ENCODE data around the gene SFXN3.
A peak's percentile ranks its signal among the peaks of the same experiment; 100 is the strongest.

SFXN3 gene

DNA sequence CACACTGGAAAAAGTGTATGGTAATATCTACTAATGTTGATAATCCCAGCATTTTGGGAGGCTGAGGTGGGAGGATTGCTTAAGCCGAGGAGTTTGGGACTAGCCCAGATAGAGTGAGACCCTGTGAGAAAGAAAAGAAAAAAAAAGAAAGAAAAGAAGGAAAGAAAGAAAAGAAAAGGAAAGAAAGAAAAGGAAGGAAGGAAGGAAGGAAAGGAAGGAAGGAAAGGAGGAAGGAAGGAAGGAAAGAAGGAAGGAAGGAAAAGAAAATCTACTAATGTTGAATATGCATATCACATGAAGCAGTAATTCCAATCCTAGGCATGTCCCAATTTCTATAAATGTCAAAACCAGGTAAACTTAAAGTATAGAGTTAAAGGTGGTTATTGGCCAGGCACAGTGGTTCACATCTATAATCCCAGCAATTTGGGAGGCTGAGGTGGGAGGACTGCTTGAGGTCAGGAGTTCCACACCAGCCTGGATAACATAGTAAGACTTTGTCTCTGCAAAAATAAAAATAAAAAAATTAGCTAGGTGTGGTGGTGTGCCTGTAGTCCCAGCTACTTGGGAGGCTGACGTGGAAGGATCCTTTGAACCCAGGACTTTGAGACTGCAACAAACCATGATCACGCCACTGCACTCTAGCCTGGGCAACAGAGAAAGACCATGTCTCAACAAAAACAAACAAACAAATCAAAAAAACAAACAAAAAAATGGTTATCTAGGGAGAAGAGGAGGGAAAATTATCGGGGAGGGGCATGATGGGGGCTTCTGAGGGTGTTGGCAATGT, 25.5 kb downstream of the SFXN3 start:
- TF ChIP-seq, protein P1, sequence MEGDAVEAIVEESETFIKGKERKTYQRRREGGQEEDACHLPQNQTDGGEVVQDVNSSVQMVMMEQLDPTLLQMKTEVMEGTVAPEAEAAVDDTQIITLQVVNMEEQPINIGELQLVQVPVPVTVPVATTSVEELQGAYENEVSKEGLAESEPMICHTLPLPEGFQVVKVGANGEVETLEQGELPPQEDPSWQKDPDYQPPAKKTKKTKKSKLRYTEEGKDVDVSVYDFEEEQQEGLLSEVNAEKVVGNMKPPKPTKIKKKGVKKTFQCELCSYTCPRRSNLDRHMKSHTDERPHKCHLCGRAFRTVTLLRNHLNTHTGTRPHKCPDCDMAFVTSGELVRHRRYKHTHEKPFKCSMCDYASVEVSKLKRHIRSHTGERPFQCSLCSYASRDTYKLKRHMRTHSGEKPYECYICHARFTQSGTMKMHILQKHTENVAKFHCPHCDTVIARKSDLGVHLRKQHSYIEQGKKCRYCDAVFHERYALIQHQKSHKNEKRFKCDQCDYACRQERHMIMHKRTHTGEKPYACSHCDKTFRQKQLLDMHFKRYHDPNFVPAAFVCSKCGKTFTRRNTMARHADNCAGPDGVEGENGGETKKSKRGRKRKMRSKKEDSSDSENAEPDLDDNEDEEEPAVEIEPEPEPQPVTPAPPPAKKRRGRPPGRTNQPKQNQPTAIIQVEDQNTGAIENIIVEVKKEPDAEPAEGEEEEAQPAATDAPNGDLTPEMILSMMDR (IDR thresholded peaks at IDR 0.05; ENCODE audit: low read depth, low read length) = no peak
- no peak for DNase-seq (ENCODE audit: extremely low read depth, low read depth)

DNA sequence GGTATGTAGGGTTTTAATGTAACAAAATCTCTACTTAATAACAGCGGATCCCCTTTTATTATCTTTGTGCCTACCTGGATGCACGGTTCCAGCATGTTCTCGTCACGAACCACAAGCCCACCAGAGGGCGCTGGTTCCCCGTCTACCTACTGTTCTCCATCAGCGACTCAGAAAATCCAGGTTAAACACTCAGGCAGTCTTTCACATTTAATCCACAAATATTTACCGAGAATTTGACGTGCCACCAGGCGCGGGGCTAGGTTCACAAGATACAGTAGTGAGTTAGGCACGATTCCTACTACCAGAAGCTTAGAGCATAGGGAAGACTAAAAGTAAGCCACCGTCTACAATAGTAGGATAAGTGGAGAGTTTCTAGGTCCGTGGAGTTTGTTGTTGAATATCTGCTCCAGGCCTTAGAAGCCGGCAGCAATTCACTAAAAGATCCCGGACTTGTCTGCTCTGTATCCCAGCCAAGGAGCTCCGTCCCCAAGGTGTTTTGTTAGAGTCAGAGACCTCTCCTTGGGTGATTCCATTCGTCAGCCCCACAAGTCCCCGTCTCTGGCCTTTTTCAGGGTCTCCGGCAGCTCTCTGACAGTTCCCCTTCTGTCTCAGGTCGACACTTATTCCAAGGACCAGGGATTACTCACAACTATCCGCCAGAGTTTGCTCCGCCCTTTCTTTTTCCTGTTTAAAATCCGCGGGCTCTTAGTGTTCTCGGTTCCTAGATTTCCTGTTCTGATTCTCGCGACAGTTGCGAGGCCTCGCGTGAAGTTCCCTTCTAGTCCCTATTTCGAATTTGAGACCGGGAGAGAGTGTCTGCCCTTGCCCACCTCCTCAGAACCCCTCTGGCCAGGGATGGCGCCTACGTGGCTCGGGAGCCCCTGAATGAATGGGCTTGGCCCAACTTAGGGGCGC, 29.3 kb downstream of the SFXN3 start:
- TF ChIP-seq, protein P1 (IDR thresholded peaks at IDR 0.05; ENCODE audit: low read depth, low read length) = peak; percentile 92
- peak; percentile 86 for DNase-seq (ENCODE audit: extremely low read depth, low read depth)

GRCh38 chr10:101060951-101061623, 30.1 kb downstream of the SFXN3 start:
- DNase-seq (ENCODE audit: extremely low read depth, low read depth) = peak; percentile 90
- TF ChIP-seq, protein P1 (IDR thresholded peaks at IDR 0.05; ENCODE audit: low read depth, low read length) = no peak

DNA sequence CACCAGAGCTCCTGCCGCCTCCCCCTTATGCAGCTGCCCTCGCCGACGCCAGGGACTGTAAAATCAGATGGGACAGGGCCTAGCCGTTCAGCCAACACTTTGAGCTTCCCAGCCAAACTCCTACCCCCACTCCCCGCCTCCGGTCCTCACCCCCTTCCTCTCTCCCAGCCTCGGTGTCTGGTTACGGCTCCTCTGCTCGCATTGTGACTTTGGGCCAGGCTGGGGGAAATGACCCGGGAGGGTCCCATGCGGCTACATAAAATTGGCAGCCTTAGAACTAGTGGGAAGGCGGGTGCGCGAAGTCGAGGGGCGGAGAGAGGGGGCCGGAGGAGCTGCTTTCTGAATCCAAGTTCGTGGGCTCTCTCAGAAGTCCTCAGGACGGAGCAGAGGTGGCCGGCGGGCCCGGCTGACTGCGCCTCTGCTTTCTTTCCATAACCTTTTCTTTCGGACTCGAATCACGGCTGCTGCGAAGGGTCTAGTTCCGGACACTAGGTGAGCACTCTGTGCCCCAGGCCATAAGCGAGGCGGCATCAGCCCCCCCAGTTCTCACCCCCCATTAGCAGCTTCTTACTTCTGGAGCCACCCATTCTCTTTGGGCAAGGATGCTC, 30.7 kb downstream of the SFXN3 start, which contains the start of gene KAZALD1:
TSS of gene KAZALD1 (plus strand) at position 366 of the 608 bp plus-strand sequence. CDS start 604 bp downstream, outside the sequence.
- peak; percentile 73 for DNase-seq (ENCODE audit: extremely low read depth, low read depth)
- TF ChIP-seq, protein P1 (IDR thresholded peaks at IDR 0.05; ENCODE audit: low read depth, low read length) = no peak

DNA sequence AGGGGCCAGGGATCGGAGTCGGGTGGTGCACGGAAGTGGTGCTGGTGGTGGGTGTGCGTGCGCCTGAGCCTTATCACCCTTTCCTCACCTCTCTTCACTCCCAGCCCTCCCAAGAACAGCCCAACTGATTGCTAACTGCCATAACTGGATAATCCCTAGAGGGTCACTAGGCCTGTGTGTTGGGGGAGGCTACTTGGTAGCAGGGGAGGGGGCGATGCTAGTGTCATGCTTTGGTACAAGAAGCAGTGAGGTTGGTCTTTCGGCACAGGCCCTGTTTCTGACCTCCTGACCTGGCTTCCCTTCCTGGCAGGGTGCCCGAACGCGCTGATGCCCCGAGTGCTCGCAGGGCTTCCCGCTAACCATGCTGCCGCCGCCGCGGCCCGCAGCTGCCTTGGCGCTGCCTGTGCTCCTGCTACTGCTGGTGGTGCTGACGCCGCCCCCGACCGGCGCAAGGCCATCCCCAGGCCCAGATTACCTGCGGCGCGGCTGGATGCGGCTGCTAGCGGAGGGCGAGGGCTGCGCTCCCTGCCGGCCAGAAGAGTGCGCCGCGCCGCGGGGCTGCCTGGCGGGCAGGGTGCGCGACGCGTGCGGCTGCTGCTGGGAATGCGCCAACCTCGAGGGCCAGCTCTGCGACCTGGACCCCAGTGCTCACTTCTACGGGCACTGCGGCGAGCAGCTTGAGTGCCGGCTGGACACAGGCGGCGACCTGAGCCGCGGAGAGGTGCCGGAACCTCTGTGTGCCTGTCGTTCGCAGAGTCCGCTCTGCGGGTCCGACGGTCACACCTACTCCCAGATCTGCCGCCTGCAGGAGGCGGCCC, 31.4 kb downstream of the SFXN3 start:
- TF ChIP-seq, protein P1 (IDR thresholded peaks at IDR 0.05; ENCODE audit: low read depth, low read length) = peak; percentile 20; the same call in 1 of the 2 replicates
- no peak for DNase-seq (ENCODE audit: extremely low read depth, low read depth)

DNA sequence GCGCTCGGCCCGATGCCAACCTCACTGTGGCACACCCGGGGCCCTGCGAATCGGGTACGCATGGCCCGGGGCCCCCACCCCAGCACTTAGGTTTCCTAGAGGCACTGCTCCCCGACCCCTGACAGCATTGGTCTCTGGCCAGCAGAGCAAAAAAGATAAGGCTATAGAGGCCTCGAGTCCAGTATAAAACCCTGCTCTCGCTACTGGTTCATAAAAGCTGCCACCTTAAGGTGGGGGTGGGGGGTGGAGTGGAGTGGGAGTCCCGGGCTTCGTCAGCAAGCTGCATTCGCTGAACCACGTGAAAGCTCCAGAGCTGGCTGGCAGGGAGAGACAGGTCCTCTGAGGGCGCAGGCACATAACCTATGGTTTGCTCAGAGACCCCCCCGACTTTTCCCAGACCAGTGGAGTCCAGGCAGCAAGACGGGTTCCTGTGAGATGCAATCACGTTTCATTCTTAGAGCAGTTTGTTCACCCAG, 32.1 kb downstream of the SFXN3 start:
- TF ChIP-seq, protein P1 (IDR thresholded peaks at IDR 0.05; ENCODE audit: low read depth, low read length) = no peak
- no peak for DNase-seq (ENCODE audit: extremely low read depth, low read depth)
